Measurements from ENCODE around the gene CPEB4.

Gene CPEB4

GRCh38 chr5:173922527-173922926, 34.4 kb downstream of the CPEB4 start:
- no peak for TF ChIP-seq RARB (CRISPR knock-in tag; IDR thresholded peaks at IDR 0.05)
- no peak for TF ChIP-seq ARNTL (CRISPR knock-in tag; IDR thresholded peaks at IDR 0.05; ENCODE audit: borderline replicate concordance, low read depth)
- no peak for TF ChIP-seq ZNF8 (CRISPR knock-in tag; IDR thresholded peaks at IDR 0.05)
- no peak for TF ChIP-seq PATZ1 (CRISPR knock-in tag; IDR thresholded peaks at IDR 0.05; ENCODE audit: borderline replicate concordance)
- TF ChIP-seq TOX (CRISPR knock-in tag; IDR thresholded peaks at IDR 0.05; ENCODE audit: borderline replicate concordance) = no peak
- TF ChIP-seq GLIS3 (CRISPR knock-in tag; IDR thresholded peaks at IDR 0.05) = no peak
- no peak for TF ChIP-seq BACH2 (CRISPR knock-in tag; IDR thresholded peaks at IDR 0.05; ENCODE audit: borderline replicate concordance)
- ATAC-seq = no peak

- ATAC-seq = peak; percentile 64
- TF ChIP-seq CSRNP3 (CRISPR knock-in tag; IDR thresholded peaks at IDR 0.05) = no peak
- no peak for TF ChIP-seq ZC3H10 (CRISPR knock-in tag; IDR thresholded peaks at IDR 0.05)
- TF ChIP-seq ISL1 (CRISPR knock-in tag; IDR thresholded peaks at IDR 0.05) = 0 out of 2 replicates have a peak, but pooled peaks have one; percentile 8
Observed at GRCh38 chr5:173923218-173924095, 35.3 kb downstream of the CPEB4 start.

GRCh38 chr5:173924899-173925298, 36.8 kb downstream of the CPEB4 start:
- TF ChIP-seq ARNTL (CRISPR knock-in tag; IDR thresholded peaks at IDR 0.05; ENCODE audit: borderline replicate concordance, low read depth) = no peak
- TF ChIP-seq GLIS3 (CRISPR knock-in tag; IDR thresholded peaks at IDR 0.05) = no peak
- TF ChIP-seq SNAI2 (CRISPR knock-in tag; IDR thresholded peaks at IDR 0.05) = no peak
- no peak for TF ChIP-seq PPARA (CRISPR knock-in tag; IDR thresholded peaks at IDR 0.05; ENCODE audit: borderline replicate concordance)
- TF ChIP-seq TSHZ2 (CRISPR knock-in tag; IDR thresholded peaks at IDR 0.05) = no peak
- no peak for TF ChIP-seq ZNF565 (CRISPR knock-in tag; conservative IDR thresholded peaks at IDR 0.05; ENCODE audit: low read depth)
- TF ChIP-seq TCF4 (CRISPR knock-in tag; IDR thresholded peaks at IDR 0.05; ENCODE audit: borderline replicate concordance) = no peak
- no peak for TF ChIP-seq CSRNP3 (CRISPR knock-in tag; IDR thresholded peaks at IDR 0.05)
- TF ChIP-seq RARB (CRISPR knock-in tag; IDR thresholded peaks at IDR 0.05) = no peak
- TF ChIP-seq BACH2 (CRISPR knock-in tag; IDR thresholded peaks at IDR 0.05; ENCODE audit: borderline replicate concordance) = no peak
- no peak for TF ChIP-seq ZNF8 (CRISPR knock-in tag; IDR thresholded peaks at IDR 0.05)
- no peak for TF ChIP-seq ESRRG (CRISPR knock-in tag; IDR thresholded peaks at IDR 0.05)
- TF ChIP-seq ISL1 (CRISPR knock-in tag; IDR thresholded peaks at IDR 0.05) = no peak
- no peak for TF ChIP-seq ZFP3 (CRISPR knock-in tag; IDR thresholded peaks at IDR 0.05)
- no peak for TF ChIP-seq TOX (CRISPR knock-in tag; IDR thresholded peaks at IDR 0.05; ENCODE audit: borderline replicate concordance)
- no peak for TF ChIP-seq ZFP30 (CRISPR knock-in tag; IDR thresholded peaks at IDR 0.05)
- TF ChIP-seq OSR1 (CRISPR knock-in tag; IDR thresholded peaks at IDR 0.05) = no peak
- TF ChIP-seq ZNF70 (CRISPR knock-in tag; IDR thresholded peaks at IDR 0.05) = no peak
- TF ChIP-seq PATZ1 (CRISPR knock-in tag; IDR thresholded peaks at IDR 0.05; ENCODE audit: borderline replicate concordance) = no peak
- TF ChIP-seq ZC3H10 (CRISPR knock-in tag; IDR thresholded peaks at IDR 0.05) = no peak
- ATAC-seq = no peak

All from SK-N-SH treated with all-trans-retinoic acid at 6 μM for 48 hours (cell line).